Amniotic stem cell (primary cell): ENCODE measurements around the gene PACC1.
A peak's percentile ranks its signal among the peaks of the same experiment; 100 is the strongest.

Source experiments
- DNase-seq: peaks from one replicate; lab custom pipeline; 2025; lab: John Stamatoyannopoulos, UW

The PACC1 gene

DNA sequence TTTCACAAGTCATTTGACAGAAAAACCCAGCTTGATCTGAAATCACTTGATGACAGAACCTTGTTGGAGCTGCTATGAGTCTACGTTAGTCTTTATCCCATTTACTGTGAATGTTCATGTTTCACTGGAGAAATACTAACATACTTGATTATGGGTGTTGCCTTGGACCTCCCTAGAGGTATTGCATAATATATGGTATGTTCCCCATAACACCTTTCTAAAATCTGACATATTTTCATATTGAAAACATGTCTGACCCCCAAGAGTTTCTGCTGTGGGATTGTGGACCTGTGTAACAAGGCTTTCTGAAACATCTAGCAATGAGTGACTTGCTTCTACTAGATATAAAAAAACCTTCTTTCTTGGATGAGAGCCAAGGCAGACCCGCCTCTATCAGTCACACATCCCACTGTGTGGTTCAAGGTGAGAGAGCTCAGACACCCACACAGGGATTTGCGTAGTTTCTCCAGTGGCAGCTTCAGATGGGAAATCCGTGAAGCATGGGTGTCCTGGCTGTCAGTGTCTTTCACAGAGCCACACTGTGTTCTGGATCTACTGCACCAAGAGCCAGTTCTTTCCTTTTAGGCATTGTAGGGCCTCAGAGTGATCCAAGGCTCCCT lies 22.6 kb upstream of the PACC1 start:
- no peak for DNase-seq

DNA sequence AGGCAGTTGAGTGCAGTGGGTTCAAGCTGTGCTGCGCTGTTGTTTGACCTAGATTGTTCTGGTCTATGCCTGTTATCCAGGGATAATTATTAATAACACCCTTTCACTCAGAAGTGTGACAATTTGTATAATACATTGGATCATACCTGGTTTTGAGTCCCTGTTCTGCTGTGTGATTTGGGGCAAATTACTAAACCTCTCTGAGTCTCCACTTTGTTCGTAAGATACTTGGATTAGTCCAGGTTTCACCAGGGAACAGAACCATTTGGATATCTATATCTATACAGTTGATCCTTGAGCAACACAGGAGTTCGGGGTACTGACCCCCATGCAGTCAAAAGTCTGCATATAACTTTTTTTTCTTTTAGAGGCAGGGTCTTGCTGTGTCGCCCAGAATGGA lies 20.3 kb upstream of the PACC1 start:
- DNase-seq: no peak

DNA sequence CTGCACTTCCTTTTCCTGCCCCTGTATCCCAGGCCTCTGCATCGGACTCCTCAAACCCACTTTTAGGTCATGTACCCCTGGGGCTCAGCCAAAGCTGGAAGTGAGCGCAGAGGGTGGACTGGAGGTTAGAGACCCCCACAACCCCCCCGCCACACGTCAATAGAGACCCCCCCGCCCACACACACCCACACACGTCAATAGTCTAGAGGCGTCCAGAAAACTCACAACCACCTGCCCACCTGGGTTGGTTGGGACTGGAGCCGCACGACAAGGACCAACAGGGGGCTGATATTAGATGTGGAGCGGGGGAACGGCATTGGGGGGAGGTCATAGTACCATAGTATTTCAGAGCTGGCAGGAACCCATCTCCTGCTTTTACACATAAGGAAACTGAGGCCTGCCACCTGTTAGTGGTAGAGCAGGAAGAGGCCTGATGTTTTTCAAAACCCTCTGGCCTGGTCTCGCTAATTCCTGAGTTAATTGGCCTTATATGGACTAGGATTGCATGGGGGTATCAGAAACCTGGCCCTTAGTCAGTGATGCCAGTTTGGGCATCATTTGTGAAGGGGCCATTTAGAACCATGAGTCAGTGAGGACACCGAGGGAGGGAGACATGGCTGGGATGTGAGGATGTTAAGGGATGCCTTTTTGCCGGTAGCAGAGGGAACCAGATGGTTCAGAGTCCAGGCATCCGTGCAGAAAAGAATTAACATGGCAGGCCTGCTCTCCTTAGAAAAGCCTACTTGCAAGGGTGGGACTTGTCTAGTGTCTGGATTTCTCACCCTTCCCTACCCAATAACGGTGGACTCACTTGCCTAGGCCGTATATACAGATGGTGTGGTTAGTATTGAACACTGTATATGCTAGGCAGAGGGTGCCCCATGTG lies 19.1 kb upstream of the PACC1 start:
- DNase-seq: no peak

DNA sequence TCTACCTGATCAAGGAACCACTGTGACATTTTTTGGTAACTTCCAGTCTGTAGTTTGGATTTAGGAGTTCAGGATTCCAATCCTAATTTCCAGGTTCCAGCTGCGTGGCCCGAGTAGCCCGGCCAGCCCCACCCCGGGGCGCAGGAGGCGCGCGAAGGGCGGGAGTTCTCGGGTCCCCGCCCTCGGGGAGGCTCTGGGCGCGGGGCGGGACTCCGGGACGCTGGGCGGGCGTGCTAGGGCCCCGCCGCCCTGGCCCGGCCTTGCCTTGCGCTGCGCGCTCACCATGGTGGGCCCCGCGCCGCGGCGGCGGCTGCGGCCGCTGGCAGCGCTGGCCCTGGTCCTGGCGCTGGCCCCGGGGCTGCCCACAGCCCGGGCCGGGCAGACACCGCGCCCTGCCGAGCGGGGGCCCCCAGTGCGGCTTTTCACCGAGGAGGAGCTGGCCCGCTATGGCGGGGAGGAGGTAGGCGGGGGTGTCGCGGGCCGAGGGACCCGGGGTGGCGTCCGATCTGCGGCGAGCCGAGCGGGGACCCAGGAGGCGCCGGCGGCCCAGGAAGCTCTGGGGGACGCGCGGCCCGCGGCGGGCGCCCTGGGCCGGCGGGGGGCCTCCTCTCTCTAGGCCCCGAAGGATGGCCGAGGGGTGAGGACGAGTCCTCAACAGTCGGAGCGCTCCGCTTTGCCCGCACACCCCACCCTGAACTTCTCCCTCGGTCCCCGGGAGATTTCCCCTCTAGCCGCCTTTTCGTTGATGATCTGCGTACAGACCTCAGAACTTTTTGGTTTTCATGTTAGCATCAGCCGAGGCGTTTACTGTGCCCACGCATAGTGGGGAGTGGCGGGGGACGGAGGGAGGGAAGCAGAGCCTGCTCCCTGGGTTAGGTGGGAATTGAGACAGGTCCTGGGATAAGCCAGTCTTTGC lies 18.2 kb upstream of the PACC1 start, which contains the start of gene NENF:
TSS of gene NENF (plus strand) at position 260 of the 916 bp plus-strand sequence. CDS start at position 284, 24 bp downstream.
- DNase-seq: peak; percentile 69

DNA sequence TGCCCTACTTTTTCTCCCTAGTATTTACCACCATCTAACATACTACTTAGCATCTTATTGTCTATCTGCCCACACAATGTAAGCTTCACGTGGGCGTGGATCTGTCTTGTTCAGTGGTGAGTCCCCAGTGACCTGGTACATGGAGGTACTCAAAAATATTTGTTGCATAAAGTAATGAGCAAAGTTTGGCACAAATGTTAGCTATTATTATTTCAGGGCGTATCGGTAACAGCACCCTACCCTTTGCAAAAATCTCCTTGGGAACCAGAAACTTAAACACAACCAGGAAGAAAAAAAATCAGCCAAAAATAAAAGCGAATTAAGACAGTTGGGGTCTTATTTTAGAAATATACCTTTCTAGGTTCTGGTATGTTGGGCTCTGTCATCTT lies 17.6 kb upstream of the PACC1 start:
- DNase-seq: no peak

DNA sequence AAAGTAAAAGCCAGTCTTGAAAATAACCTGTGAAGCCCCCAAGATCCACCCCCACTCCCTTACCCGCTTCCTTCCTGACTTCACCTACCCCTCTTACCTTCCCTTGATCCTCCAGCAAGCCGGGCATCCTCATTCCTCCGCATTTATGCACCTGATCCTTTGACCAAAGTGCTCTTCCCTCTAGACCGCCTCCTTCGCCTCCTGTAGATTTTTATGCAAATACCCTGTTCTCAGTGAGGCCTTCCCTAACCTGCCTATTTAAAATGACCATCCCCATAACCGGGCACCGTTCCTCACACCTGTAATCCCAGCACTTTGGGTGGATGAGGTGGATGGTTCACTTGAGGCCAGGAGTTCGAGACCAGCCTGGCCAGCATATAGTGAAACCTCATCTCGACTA lies 17.0 kb upstream of the PACC1 start:
- no peak for DNase-seq

DNA sequence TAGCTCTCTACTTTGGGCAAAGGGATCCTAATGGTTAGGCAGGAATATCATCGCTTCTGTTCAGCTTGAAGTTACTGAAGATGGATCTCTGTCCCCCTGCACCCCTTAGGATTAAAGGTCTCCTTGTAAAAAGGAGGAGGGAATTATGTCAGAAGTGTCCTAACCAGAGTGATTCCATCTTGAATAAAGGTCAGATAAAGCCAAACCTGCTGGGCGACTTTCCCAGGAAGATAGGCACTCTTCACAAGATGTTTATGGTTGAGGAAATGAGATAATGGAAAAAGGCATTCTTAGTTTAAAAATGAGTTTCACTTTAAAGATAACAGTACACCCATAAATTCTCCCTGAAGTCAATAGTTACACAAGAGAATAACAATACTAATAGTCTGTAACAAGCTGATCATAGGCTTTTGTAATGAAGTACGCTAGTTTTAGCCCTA lies 16.3 kb upstream of the PACC1 start:
- DNase-seq: no peak

DNA sequence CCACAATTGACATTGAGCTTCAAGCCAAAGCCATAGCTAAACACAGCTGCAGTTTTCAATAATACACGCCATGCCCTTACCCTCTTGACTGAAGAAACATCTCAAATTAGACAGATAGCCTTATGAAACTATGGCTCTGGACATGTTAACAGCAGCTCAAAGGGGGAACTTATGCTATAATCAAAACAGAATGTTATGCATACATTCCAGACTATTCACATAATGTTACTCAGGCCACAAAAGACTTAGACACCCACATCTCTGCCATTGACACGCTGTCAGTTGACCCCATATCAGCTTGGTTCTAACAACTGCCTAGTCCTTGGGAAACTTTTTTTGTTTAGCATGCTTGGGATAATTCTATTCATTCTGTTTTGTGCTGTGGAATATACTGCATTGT lies 15.7 kb upstream of the PACC1 start:
- DNase-seq: peak; percentile 8

DNA sequence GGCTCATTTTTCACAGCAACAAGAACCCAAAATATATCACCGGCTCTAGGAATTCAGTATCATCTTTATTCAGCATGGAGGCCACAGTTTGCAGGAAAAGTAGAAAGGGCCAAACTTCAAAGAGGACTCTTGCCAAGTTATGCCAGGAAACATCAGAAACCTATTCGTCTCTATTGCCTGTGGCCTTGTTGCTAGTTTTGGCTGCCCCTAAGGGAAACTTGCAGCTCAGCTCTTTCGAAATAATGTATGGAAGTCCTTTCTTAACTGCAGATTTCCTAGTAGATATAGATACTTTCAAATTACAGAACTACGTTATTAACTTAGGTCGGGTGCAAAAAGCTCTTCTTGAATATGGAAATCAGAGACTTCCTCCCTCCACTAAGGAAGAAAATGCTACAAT lies 13.8 kb upstream of the PACC1 start:
- no peak for DNase-seq

DNA sequence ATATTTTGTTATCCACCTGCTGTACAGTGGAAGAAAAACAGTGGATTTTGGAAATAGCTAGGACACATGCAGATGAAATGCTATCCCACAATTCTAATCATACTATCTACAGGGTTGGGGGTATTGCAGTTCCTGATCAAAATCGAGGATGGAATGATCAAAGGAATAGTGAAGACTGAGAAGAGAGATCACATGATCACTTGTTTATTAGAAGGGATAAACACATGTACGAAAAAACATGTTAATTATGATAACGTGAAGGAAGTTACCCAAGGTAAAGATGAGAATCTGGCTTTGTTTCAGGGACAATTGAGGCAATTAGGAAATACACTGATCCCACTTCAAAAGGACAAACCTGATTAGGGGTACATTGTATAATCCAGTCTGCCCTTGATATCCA lies 9.2 kb upstream of the PACC1 start:
- no peak for DNase-seq

DNA sequence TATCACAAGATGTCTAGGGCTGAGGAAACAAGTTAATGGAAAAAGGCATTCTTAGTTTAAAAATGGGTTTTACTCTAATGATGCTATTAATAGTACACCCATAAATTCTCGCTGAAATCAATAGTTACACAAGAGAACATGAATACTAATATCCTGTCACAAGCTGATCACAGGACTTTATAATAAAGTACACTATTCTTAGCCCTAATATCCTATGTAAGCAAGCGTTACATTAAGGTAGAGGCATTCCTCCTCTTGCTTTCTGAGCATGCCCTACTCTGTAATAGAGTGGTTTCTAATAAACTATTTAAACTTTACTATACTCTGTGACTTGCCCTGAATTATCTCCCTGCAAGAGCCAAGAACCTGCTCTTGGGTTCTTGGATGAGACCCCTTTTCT lies 6.5 kb upstream of the PACC1 start:
- no peak for DNase-seq

DNA sequence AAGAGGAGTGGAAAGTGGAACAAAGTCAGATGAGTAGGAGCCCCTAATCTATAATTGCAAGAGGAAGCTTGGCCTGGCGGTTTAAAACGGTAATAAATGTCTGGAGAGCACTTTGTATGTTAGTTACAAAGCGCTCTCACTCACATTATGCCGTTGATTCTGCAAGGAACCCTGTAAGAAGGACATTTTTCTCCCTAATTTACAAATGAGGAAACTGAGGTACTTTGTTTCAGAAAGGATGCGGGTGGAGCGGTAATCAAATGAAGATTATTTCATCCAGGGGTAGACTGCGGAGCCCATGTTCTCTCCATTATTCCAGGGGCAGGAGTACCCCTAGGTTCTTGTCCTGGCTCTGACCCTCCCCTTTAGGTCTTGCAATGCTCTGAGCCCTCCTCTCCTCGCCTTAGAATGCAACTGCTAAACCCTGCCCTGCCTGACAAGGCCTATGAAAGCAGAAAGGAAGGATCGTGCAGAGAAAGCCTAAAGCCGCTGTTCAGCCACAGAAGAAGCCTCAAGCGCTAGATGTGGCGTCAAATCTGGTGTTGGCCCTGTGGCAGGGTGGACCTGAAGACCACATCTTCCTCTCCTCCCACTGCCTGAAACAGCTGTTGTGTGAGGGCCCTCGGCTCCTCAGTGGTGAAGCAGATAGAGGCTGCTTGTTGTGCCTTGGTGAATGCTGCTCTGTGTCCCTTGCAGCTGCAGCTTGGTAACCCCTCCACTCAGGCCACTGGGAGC lies 588 bp upstream of the PACC1 start:
- DNase-seq: no peak

DNA sequence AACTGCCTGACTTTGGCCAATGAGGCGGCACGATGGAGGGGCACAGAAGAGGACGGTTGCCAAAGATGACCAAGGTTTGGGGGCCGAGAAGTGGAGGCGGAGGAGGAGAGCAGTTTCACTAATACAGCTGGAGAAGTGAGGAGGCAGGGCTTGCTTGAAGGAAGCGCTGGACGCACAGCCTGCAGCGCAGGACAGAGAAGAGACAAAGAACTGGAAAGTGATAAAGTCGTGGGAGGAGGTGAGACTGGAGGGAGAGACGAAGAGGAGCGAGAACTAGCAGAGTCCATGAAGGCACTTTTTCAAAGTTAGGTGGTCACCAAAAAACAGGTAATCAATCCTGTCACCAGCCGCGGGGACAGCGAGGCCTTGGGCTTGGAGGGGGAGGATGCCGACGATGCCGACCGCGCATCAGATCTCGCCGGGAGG lies 771 bp downstream of the PACC1 start:
- DNase-seq: no peak

DNA sequence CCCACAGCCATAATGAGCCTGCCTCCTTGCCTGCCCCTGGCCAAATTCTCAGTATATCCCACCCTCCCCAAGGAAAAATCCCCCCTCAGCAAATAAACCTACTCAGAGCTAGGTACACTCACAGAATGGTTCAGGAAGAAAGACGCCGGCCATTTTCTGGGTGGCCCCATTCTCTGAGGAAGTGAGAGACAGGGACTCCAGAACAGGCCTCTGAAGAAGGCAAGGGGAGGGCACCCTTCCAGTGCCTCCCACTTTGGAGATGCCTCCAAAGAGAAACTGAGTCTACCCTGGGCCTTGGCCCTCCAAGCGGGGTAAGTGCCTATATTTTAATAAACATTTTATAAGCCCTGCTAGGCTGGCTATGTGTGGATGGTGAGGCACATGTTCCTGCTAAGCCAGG lies 2.3 kb downstream of the PACC1 start:
- DNase-seq: no peak

DNA sequence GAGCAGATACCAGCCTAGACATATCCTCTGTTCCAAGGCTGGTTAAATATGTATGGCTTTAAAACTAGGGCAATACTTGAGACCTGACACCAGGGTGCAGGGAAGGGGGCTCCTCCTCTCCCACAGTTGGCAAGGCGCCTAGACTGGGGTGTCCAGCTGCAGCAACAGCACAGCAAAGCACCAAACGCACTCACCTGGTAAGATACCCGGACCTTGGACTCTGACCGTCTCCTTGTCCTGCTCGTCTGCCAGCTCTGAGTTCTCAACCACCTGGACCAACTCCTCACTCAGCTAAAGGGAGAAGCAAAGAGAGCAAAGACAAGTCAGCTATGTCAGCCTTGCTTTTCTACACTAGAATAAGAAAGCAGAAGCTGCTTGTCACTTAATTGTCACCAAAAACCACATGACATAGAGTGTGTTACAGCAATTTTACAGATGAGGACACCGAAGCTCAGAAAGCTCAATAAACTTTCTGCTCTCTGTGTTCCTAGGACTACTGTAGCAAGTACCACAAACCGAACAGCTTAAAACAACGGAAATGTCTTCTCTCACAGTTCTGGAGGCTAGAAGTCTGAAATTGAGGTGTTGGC lies 4.4 kb downstream of the PACC1 start:
- no peak for DNase-seq

DNA sequence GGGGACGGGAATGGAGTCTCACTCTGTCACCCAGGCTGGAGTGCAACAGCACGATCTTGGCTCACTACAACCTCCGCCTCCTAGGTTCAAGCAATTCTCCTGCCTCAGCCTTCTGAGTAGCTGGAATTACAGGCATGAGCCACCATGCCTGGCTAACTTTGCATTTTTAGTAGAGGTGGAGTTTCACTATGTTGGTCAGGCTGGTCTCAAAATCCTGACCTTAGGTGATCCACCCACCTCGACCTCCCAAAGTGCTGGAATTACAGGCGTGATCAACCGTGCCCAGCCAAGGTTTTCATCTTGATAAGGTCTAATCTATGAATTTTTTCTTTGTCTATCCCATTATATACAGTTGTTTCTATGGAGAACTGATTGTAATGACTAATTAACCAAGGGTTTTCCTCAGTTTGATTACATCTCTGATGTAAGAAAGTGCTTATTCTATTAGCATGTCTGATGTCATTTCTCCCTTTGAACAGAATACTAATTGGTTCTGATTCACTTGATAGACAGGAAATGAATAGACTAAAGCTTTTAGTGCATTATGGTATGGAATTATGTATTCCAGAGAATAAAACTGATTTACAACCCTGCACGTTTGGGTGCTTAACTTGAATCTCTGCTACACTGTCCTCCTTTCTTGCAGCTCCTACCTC lies 11.9 kb downstream of the PACC1 start:
- DNase-seq: no peak

DNA sequence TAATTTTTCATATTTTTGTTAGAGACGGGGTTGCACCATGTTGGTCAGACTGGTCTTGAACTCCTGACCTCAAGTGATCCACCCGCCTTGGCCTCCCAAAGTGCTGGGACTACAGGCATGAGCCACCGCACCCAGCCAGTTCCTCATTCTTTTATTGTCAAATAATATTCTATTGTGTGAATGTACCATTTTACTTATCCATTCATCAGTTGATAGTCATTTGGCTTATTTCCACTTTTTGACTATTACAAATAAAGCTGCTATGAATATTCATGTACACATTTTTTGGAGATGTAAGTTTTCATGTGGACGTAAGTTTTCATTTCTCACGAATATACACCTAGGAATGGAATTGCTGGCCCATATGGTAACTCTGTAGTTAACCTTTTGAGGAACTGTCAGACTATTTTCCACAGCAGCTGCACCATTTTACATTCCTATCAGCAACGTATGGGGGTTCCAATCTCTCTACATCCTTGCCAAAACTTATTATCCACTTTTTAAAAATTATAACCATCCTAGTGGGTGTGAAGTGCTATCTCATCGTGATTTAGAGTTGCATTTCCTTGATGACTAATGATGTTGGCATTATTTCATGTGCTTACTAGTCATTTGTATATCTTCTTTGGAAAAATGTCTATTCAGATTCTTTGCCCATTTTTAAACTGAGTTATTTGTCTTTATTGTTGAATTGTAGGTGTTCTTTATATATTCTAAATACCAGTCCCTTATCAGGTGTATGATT lies 12.7 kb downstream of the PACC1 start:
- DNase-seq: no peak

DNA sequence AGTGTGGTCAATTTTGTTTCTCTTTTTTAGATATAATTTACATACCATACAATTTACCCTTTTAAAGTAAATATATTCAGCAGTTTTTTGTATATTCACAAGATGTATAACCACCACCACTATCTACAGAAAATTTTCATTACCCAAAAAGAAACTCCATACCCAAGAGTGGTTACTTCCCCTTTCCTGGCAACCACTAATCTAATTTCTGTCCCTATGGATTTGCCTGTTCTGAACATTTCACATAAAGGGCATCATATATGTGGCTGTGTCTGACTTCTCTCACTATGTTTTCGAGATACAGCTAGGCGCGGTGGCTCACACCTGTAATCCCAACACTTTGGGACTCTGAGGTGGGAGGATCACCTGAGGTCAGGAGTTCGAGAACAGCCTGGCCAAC lies 13.6 kb downstream of the PACC1 start:
- no peak for DNase-seq

DNA sequence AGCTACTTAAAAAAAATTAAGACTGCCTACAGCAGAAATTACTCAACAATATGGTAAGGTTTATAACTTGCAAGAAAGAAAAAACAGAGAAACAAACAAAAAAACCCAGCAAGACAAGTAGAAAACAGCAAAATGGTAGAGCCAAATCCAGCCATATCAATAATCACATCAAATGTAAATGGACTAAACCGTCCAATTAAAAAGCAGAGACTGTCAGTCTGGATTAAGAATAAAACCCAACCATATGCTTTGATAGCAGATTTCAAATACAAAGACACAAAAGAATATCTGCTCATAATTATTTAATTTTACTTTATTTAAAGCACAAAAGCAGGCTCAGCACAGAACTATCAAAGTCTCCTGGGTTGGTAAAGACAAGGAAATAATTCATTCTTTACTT lies 17.5 kb downstream of the PACC1 start:
- no peak for DNase-seq

DNA sequence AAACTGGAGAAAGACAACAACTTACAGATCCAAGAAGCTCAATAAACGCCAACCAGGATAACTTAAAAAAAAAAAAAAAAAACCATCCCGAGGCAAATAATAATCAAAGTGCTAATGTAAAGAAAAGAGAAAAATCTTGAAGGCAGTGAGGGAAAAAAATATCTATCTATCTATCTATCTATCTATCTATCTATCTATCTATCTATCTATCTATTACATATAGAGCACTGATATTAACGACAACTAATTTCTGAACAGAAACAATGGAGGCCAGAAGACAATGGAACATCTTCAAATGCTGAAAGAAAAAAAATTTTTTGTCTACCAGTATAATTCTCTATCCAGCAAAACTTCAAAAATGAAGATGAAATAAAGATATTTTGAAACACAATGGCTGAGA lies 18.0 kb downstream of the PACC1 start:
- no peak for DNase-seq
